Mesothelial cell of epicardium (in vitro differentiated cells): Measurements from ENCODE around the gene ATP8B4. TPM values are rescaled to one million over a fixed set of nuclear protein-coding genes. Genes with fewer than 3 reads are reported as not detected.
A peak's percentile ranks its signal among the peaks of the same experiment; 100 is the strongest.

Experiments
- DNase-seq, 2 experiments: peaks; one replicate each; pipeline ENCODE4 v3.0.0; 2021; ENCODE audit warnings: low spot score in 2 of 2; ENCODE audit not compliant: unreplicated experiment in 2 of 2
- H3K27ac Mint-ChIP-seq: 2 replicates; pipeline ENCODE4 v1.8.0; 2021; ENCODE audit warnings: mixed read lengths
- H3K27me3 Mint-ChIP-seq: 2 replicates; pipeline ENCODE4 v1.8.0; 2021; ENCODE audit warnings: low read depth, mixed read lengths
- H3K36me3 Mint-ChIP-seq: 2 replicates; pipeline ENCODE4 v1.8.0; 2021; ENCODE audit warnings: mixed read lengths
- H3K4me1 Mint-ChIP-seq: 2 replicates; pipeline ENCODE4 v1.8.0; 2021; ENCODE audit warnings: mixed read lengths
- H3K4me3 Mint-ChIP-seq: 2 replicates; pipeline ENCODE4 v1.8.0; 2021; ENCODE audit warnings: mild to moderate bottlenecking, moderate library complexity, mixed read lengths
- H3K9me3 Mint-ChIP-seq: 2 replicates; pipeline ENCODE4 v1.8.0; 2021; ENCODE audit warnings: mixed read lengths
- total RNA-seq: library from RNA; stranded (reverse); gene quantifications from 3 replicates; pipeline ENCODE4 v1.2.1, GENCODE V29; 2021
- TF ChIP-seq, protein P1 (sequence below): fragments of 200-600 bp; sonication (generic); IDR thresholded peaks from one replicate; pipeline ENCODE4 v1.5.0; 2021; ENCODE audit warnings: antibody characterized with exemption; ENCODE audit not compliant: unreplicated experiment

Gene ATP8B4
- total RNA-seq, 1 donor from 2014 or later = 1.8 TPM

GRCh38 chr15:50083424-50084025, 35.5 kb downstream of the ATP8B4 start:
- Mint-ChIP-seq H3K4me1 (no peaks in the 10 kb centered on the region), H3K36me3 (no peaks in the 10 kb centered on the region), H3K27me3 (no peaks in the 10 kb centered on the region), H3K4me3 (no peak overlapping the region), H3K9me3 (peaks cover 3% of the 10 kb centered on the region), H3K27ac (peak overlapping the region; percentile 18)
- TF ChIP-seq, protein P1, sequence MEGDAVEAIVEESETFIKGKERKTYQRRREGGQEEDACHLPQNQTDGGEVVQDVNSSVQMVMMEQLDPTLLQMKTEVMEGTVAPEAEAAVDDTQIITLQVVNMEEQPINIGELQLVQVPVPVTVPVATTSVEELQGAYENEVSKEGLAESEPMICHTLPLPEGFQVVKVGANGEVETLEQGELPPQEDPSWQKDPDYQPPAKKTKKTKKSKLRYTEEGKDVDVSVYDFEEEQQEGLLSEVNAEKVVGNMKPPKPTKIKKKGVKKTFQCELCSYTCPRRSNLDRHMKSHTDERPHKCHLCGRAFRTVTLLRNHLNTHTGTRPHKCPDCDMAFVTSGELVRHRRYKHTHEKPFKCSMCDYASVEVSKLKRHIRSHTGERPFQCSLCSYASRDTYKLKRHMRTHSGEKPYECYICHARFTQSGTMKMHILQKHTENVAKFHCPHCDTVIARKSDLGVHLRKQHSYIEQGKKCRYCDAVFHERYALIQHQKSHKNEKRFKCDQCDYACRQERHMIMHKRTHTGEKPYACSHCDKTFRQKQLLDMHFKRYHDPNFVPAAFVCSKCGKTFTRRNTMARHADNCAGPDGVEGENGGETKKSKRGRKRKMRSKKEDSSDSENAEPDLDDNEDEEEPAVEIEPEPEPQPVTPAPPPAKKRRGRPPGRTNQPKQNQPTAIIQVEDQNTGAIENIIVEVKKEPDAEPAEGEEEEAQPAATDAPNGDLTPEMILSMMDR = no peak
- DNase-seq = no peak

- Mint-ChIP-seq H3K9me3 (no peaks in the 10 kb centered on the region), H3K27ac (no peak overlapping the region), H3K4me1 (peaks cover 6% of the 10 kb centered on the region), H3K27me3 (no peaks in the 10 kb centered on the region), H3K36me3 (no peaks in the 10 kb centered on the region), H3K4me3 (no peak overlapping the region)
- TF ChIP-seq, protein P1 = no peak
- no peak for DNase-seq
These were observed 37.0 kb downstream of the ATP8B4 start for GRCh38 chr15:50082066-50082465.

GRCh38 chr15:50077651-50078050, 41.4 kb downstream of the ATP8B4 start:
- Mint-ChIP-seq H3K9me3 (peaks cover 6% of the 10 kb centered on the region), H3K4me3 (no peak overlapping the region), H3K36me3 (no peaks in the 10 kb centered on the region), H3K27ac (peak overlapping the region; percentile 47), H3K4me1 (peaks cover 12% of the 10 kb centered on the region), H3K27me3 (peaks cover 4% of the 10 kb centered on the region)
- DNase-seq = no peak
- TF ChIP-seq, protein P1 = no peak

DNA sequence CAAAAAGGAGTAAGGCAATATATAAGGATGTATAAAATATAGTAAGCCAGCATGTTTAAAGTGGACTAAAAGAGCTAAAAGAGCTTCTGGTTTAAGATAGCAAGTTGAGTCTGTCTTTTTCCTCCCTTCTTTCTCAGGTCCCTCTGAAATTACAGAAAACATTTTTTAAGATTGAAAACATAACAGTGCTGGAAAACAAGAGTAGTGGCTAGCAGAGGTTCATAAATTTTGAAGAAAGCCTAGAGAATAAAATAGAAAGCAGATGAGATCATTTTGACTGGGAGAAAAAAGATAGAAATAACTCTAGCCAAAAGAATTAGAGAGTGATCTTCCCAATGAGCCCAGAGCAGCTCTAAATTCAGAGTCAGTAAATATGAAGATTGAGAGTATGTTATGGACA, 41.9 kb downstream of the ATP8B4 start:
- Mint-ChIP-seq H3K27me3 (peaks cover 4% of the 10 kb centered on the region), H3K4me3 (no peak overlapping the region), H3K4me1 (peaks cover 12% of the 10 kb centered on the region), H3K27ac (peak overlapping the region; percentile 23), H3K9me3 (peaks cover 6% of the 10 kb centered on the region), H3K36me3 (no peaks in the 10 kb centered on the region)
- TF ChIP-seq, protein P1 = no peak
- no peak for DNase-seq

GRCh38 chr15:50075319-50075718, 43.7 kb downstream of the ATP8B4 start:
- Mint-ChIP-seq H3K9me3 (peaks cover 6% of the 10 kb centered on the region), H3K36me3 (no peaks in the 10 kb centered on the region), H3K4me1 (peaks cover 12% of the 10 kb centered on the region), H3K27me3 (peaks cover 4% of the 10 kb centered on the region), H3K27ac (no peak overlapping the region), H3K4me3 (no peak overlapping the region)
- TF ChIP-seq, protein P1 = no peak
- no peak for DNase-seq
